Stimulated activated CD8-positive, alpha-beta memory T cell treated with anti-CD3 and anti-CD28 coated beads, Interleukin-7, amount 100 ng/mL, for 4 hours (primary cell): ENCODE results near the gene ABTB2.

Experiments used
- DNase-seq, 2 donors: peaks; one replicate each; pipeline ENCODE4 v3.0.0-alpha.2; 2020; ENCODE audit warnings: low read depth in 2 of 2

Gene ABTB2

DNA sequence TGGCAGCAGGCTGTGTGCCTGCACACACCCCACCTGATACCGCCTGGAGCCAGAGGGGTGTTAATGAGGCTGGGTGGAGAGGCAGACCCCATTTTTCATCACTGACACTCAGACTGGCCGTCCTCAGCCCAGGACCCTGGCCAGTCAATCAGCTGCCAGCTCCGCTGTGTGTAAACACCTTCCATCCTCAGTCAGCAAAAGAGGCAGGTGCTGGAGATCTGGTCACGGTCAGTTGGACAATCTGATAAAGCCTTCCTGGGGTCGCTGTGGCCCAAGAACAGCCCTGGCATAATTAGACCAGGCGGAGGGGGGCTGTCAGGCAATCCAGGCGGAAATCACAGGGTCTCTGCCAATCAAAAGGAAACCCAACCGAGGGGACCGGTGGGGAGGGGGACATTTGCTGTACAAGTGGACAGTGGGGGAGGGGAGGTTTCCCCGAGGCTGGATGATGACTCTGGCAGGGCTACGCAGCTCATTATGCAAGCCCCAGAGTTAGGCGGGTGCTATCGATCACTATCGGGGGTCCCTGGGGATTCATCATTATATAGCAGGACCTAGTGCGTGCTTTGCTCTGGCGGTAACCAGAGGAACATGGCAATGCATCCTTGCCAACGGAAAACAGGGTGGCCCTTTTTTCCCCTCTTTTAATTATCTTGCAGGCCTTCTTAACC, 72.9 kb downstream of the ABTB2 start:
- no peak for DNase-seq

DNA sequence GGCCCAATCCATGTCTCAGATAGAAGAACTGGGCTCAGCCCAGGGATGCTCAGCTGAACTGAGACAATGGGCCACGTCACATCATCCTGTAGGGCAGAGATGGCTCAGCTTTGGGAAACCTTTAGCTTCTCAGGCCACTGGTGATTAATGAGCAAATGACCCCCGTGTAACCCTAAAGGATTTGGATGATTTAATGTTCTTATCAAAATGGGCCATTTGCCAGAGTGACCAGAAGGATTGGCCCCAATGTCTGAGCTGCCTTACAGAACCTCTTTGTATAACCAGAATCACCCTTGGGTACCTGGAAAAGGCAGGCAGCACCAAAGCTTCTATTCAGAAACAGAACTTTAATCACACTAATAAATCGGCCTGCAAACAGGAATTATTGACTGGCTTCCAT, 73.7 kb downstream of the ABTB2 start:
- no peak for DNase-seq

DNA sequence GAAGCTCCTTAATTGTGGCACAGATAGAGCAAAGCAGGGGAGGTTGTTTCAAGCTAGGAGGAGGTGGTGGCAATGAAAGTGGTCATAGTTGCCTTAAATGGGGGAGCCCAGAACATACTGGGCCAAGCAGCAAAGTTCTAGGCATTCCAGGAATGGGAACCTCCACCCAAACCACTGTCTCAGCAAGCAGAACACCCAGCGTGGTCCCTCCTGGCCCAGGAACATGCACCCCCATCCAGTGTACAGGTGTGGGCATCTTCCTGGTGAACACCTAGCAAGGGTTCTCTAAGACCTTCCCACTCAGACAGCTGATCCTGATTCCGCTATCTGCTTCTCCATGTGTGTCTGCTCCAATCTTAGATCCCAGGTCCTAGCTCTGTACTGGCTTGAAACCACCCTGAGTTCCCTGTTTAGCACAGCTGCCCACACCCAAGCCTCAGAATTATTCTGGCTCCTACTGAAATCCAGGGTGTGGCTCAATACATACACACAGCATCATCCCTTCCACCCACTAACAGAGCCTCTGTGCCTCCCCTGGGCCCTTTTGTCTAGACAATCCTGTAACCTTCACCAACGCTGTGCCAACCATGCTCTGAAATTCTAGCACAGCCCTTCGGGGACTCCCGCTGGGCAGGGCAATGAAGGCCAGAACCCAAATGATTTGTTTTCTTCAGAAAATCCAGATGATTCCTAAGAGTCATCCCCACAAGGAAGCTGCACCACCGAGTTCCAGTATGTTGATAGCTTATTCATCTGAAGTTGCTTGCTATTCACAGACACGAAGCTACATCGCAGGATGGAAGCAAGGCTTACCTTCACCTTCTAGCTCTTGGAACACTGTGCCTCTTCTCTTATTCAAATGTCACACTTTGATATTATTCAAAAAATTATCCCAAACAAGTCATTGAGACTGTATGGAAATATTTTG, 76.6 kb downstream of the ABTB2 start:
- no peak for DNase-seq

- DNase-seq: no peak
Measured at GRCh38 chr11:34278693-34279297, 79.0 kb downstream of the ABTB2 start.

- no peak for DNase-seq
Measured at GRCh38 chr11:34278175-34278574, 79.6 kb downstream of the ABTB2 start.

DNA sequence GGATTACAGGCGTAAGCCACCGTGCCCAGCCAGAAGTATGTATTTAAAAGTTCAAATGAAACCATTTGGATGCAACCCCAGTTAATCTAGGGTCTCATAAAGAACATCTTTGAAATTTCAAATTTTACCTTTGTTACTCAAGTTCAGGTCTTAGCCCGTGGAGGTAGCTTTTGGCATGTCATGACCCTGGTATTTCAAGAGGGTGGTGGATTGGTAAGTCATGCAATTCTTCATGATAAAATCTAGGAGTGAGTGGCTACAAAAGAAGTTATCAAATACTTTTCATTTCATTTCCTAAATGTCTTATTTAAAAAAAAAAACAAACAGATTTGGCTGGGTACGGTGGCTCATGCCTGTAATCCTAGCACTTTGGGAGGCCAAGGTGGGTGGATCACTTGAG, 80.6 kb downstream of the ABTB2 start:
- no peak for DNase-seq

- DNase-seq: no peak
Measured at GRCh38 chr11:34276352-34276864, 81.4 kb downstream of the ABTB2 start.

GRCh38 chr11:34275486-34275885, 82.3 kb downstream of the ABTB2 start:
- no peak for DNase-seq

- DNase-seq: no peak
Measured at GRCh38 chr11:34274712-34275398, 83.0 kb downstream of the ABTB2 start.

DNA sequence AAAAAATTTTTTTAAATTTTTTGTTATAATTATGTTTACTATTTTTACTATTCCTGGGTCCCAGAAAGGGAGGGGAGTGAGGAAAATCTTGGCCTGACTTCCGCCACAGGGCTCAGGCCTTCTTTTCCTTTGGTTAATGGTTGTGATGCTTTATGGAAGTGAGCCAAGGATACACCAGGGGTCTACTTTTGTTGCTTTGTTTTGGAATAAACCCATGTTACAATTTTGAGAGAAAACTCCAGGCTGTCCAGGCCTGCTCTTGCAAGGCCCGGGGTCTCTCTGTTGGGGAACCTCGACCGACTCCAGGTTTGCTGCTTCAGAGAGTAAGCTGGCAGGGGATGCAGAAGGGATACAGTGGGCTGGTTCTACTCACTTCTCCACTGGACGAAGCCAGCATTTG, 84.7 kb downstream of the ABTB2 start:
- DNase-seq: no peak

DNA sequence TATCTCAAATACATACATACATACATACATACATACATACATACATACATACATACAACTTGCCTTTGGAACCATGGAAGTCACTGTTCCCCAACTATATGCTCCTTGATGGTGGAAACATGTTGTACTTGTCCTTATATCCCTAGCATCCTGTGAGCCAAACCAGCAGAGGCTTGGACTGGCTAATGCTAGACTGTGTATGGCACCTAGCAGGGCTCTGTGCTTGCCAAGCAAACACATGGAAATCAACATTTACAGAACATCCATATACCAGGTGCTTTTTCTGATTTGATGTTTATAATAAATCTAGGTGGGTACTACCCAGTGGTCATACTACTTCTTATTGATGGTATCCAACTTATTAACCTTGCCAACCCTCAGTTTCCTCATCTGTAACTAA, 86.1 kb downstream of the ABTB2 start:
- no peak for DNase-seq

- DNase-seq: no peak
Measured at GRCh38 chr11:34270711-34271110, 87.1 kb downstream of the ABTB2 start.

- no peak for DNase-seq
Measured at GRCh38 chr11:34269694-34270245, 88.0 kb downstream of the ABTB2 start.

- no peak for DNase-seq
Measured at GRCh38 chr11:34268906-34269430, 88.8 kb downstream of the ABTB2 start.

- no peak for DNase-seq
Measured at GRCh38 chr11:34267417-34267816, 90.4 kb downstream of the ABTB2 start.

DNA sequence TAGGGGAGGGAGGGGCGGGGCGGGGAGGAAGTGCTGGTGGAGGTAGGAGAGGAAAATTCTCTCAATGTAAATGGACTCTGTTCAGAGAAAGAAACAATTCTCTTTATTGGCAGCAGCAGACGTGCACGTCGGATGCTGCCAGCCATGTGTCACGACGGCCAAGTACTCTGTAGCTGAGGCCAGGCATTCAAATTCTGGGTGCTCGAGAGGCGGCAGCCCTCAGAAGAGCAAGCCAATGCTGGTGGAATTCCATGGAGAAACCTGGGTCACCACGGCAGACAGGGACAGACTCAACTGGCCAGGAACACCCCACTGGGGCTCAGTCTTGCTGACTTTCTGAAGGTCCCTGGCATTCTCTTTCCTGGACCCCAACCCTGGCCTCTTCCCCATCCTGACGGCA, 90.8 kb downstream of the ABTB2 start:
- DNase-seq: no peak

DNA sequence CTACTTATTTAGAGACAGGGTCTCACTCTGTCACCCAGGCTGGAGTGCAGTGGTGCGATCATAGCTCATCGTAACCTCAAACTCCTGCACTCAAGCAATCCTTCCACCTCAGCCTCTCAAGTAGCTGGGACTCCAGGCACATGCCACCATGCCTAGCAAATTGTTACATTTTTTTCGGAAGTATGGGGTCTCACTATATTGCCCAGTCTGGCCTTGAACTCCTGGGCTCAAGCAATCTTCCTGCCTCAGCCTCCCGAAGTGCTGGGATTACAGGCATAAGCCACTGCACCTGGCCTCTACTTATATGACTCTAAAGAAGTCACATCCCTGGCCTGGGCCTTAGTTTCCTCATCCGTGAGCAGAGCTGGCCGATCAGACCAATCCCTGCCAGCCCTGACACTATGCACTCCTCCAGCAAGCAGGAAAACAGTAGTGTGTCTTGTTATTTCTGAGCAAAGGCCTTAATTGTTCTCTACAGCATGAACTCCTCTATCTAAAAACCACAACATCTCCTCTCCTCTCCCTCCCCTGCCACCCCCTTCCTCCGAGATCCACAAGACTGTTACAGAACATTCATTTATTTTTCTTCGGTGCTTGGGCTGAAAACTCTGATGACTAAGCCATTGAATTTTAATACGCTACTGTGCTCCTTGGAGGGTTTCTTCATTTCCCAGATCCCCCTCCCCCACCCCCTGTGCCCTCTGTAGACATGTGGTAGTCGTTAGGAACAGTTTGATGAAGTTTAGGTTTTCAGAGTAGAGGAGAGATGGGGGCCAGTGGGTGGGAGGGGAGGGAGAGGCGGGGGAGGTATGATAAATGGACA, 91.5 kb downstream of the ABTB2 start:
- no peak for DNase-seq

DNA sequence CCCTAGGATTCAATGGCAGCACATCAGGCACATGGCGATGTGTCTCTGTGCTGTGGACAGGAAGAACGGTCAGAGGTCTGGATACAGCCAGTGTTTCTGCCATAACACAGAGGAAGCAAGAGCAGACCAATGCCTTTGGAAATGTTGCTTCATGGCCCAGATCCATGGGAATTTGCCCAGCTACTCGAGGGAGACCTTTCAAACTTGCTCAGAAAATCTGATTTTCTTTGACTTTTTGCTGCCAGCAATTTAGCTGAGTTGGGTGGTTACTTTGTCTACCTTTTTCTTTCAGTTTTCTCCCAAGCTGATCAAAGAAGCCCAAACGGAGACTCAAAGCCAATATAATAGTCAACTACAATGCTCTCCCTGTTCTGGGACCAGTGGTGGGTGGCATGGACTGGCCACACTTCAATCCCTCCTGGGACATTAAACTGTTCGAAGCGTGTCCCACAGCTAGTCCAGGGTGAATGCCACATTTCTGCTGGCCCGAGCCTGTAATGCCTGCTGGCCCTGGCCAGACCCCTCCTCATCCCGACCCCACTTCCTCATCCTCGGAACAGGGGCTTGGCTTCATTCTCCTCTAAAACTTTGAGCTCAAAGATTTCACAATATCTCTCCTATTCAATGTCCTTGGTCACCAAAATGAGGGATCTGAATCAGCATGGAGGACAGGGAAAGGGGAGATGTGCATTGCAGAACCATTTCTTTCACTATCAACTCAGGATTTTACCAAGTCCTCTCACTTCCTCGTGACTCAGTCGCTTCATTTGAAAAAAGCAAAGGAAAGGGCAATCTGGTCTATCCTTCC, 93.3 kb downstream of the ABTB2 start:
- no peak for DNase-seq

- DNase-seq: no peak
Measured at GRCh38 chr11:34263441-34264091, 94.2 kb downstream of the ABTB2 start.
